ENCODE results near the gene RALGPS1. TPM values are rescaled to one million over a fixed set of nuclear protein-coding genes. Genes with fewer than 3 reads are reported as not detected.

Gene RALGPS1
- total RNA-seq, 5 donors from 2014 or later (not counting 1 experiment from before 2014, with no cell fraction given), result 7.3 to 13.9 (median 9.4) TPM

- 95% methylated on average over 3 of the region's 5 CpGs for WGBS (ENCODE audit: insufficient coverage)
- DNase-seq (no peak), ATAC-seq (replicated peaks in 1 of 4) (no peak)
- Histone ChIP-seq H3K27ac (ENCODE audit: low read length) (no peak overlapping the region), H3K4me1 (ENCODE audit: control insufficient read depth in 1 of 2, extremely low read depth in 1 of 2, insufficient read depth in 2 of 2, low read length in 2 of 2) (no peaks in the 10 kb centered on the region), H3K9me3 (no peaks in the 10 kb centered on the region), H3K4me3 (ENCODE audit: control insufficient read depth in 1 of 2, extremely low read depth in 1 of 2, low read length in 1 of 2) (no peak overlapping the region), H3K36me3 (ENCODE audit: control insufficient read depth in 2 of 2, extremely low read depth in 1 of 2, insufficient read depth in 1 of 2, low read length in 1 of 2) (no peaks in the 10 kb centered on the region), H3K27me3 (replicated peaks in 1 of 2; ENCODE audit: control insufficient read depth in 2 of 2, extremely low read depth in 1 of 2, insufficient read depth in 2 of 2, low read length in 1 of 2) (no peaks in the 10 kb centered on the region)
- H3K36me3 Mint-ChIP-seq, result no peaks in the 10 kb centered on the region
- no peak overlapping the region for H3K27ac Mint-ChIP-seq
- H3K4me1 Mint-ChIP-seq, result no peaks in the 10 kb centered on the region
- H3K9me3 Mint-ChIP-seq, result no peaks in the 10 kb centered on the region
- H3K4me3 Mint-ChIP-seq, result no peak overlapping the region
- POLR2A ChIA-PET, result no interaction called here
- H3K27me3 Mint-ChIP-seq, result peaks cover 5 to 24% of the 10 kb centered on the region in 2 donors
- CTCF ChIA-PET, result no interaction called here
Observed at GRCh38 chr9:127256324-127256723, 341.7 kb downstream of the RALGPS1 start.

GRCh38 chr9:127258606-127259471 lies 344.3 kb downstream of the RALGPS1 start:
- H3K4me1 ChIP-seq (ENCODE audit: control insufficient read depth in 1 of 2, extremely low read depth in 1 of 2, insufficient read depth in 2 of 2, low read length in 2 of 2), result no peaks in the 10 kb centered on the region
- WGBS (ENCODE audit: insufficient coverage), result 83% methylated on average over 4 of the region's 7 CpGs

DNA sequence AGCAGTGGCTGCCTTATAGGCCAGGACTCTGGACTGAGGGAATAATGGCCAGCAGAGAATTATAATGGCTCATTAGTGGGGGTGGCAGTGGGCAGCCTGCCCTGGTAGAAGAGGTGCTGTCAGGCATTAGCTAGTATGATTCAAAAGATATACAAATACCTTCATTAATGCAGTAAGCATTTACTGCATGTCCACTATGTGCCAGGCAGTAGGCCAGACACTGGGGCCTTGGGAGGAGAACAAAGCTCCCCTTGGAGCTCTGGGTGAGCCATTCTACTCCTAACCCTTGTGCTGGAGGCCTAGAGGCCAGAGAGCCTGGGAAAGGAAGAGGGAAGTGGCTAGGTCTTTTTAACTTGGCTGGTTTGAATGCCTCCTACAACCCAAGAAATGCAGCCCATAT lies 348.0 kb downstream of the RALGPS1 start:
- Mint-ChIP-seq H3K27ac (no peak overlapping the region), H3K36me3 (no peaks in the 10 kb centered on the region), H3K27me3 (peaks cover 1 to 13% of the 10 kb centered on the region in 2 donors), H3K4me1 (no peaks in the 10 kb centered on the region), H3K9me3 (no peaks in the 10 kb centered on the region), H3K4me3 (no peak overlapping the region)
- CTCF ChIA-PET, result no interaction called here
- H3K9me3 ChIP-seq, result no peaks in the 10 kb centered on the region
- DNase-seq (no peak), ATAC-seq (replicated peaks in 1 of 4) (no peak)
- no peak overlapping the region for H3K4me3 ChIP-seq (ENCODE audit: control insufficient read depth in 1 of 2, extremely low read depth in 1 of 2, low read length in 1 of 2)
- POLR2A ChIA-PET, result no interaction called here
- H3K36me3 ChIP-seq (ENCODE audit: control insufficient read depth in 2 of 2, extremely low read depth in 1 of 2, insufficient read depth in 1 of 2, low read length in 1 of 2), result no peaks in the 10 kb centered on the region
- no peaks in the 10 kb centered on the region for H3K4me1 ChIP-seq (ENCODE audit: control insufficient read depth in 1 of 2, extremely low read depth in 1 of 2, insufficient read depth in 2 of 2, low read length in 2 of 2)
- no peaks in the 10 kb centered on the region for H3K27me3 ChIP-seq (replicated peaks in 1 of 2; ENCODE audit: control insufficient read depth in 2 of 2, extremely low read depth in 1 of 2, insufficient read depth in 2 of 2, low read length in 1 of 2)
- no peak overlapping the region for H3K27ac ChIP-seq (ENCODE audit: low read length)

More at GRCh38 chr9:127258606-127259471, 344.3 kb downstream of the RALGPS1 start:
- Histone ChIP-seq H3K9me3 (no peaks in the 10 kb centered on the region), H3K27me3 (replicated peaks in 1 of 2; ENCODE audit: control insufficient read depth in 2 of 2, extremely low read depth in 1 of 2, insufficient read depth in 2 of 2, low read length in 1 of 2) (no peaks in the 10 kb centered on the region), H3K36me3 (ENCODE audit: control insufficient read depth in 2 of 2, extremely low read depth in 1 of 2, insufficient read depth in 1 of 2, low read length in 1 of 2) (no peaks in the 10 kb centered on the region), H3K4me3 (ENCODE audit: control insufficient read depth in 1 of 2, extremely low read depth in 1 of 2, low read length in 1 of 2) (no peak overlapping the region), H3K27ac (ENCODE audit: low read length) (no peak overlapping the region)
- ChIA-PET POLR2A (interaction anchor here in 1 of 2 donors (0.5 kb wide), 1 partner anchor 10 kb away, joined by 3 read pairs; no protein-coding TSS in a partner anchor), CTCF (interaction anchor here in 1 of 2 donors (0.5 kb wide), 1 partner anchor 151 kb away, joined by 4 read pairs; no protein-coding TSS in a partner anchor)
- no peak overlapping the region for H3K27ac Mint-ChIP-seq
- peaks cover 1 to 20% of the 10 kb centered on the region in 2 donors for H3K27me3 Mint-ChIP-seq
- H3K9me3 Mint-ChIP-seq, result no peaks in the 10 kb centered on the region
- no peaks in the 10 kb centered on the region for H3K4me1 Mint-ChIP-seq
- no peak for ATAC-seq (replicated peaks in 1 of 4)
- no peak overlapping the region for H3K4me3 Mint-ChIP-seq
- no peak for DNase-seq
- H3K36me3 Mint-ChIP-seq, result no peaks in the 10 kb centered on the region

GRCh38 chr9:127263237-127263636 lies 348.7 kb downstream of the RALGPS1 start:
- DNase-seq (no peak), ATAC-seq (replicated peaks in 1 of 4) (no peak)
- POLR2A ChIA-PET, result no interaction called here
- no peak overlapping the region for H3K27ac ChIP-seq (ENCODE audit: low read length)
- no peak overlapping the region for H3K4me3 Mint-ChIP-seq
- H3K9me3 ChIP-seq, result no peaks in the 10 kb centered on the region
- H3K27ac Mint-ChIP-seq, result no peak overlapping the region
- no peaks in the 10 kb centered on the region for H3K36me3 Mint-ChIP-seq
- no peaks in the 10 kb centered on the region for H3K4me1 ChIP-seq (ENCODE audit: control insufficient read depth in 1 of 2, extremely low read depth in 1 of 2, insufficient read depth in 2 of 2, low read length in 2 of 2)
- no peaks in the 10 kb centered on the region for H3K9me3 Mint-ChIP-seq
- H3K4me1 Mint-ChIP-seq, result no peaks in the 10 kb centered on the region
- peaks cover 1 to 13% of the 10 kb centered on the region in 2 donors for H3K27me3 Mint-ChIP-seq
- H3K36me3 ChIP-seq (ENCODE audit: control insufficient read depth in 2 of 2, extremely low read depth in 1 of 2, insufficient read depth in 1 of 2, low read length in 1 of 2), result no peaks in the 10 kb centered on the region
- H3K27me3 ChIP-seq (replicated peaks in 1 of 2; ENCODE audit: control insufficient read depth in 2 of 2, extremely low read depth in 1 of 2, insufficient read depth in 2 of 2, low read length in 1 of 2), result no peaks in the 10 kb centered on the region
- 92% methylated on average over 4 of the region's 9 CpGs for WGBS (ENCODE audit: insufficient coverage)
- H3K4me3 ChIP-seq (ENCODE audit: control insufficient read depth in 1 of 2, extremely low read depth in 1 of 2, low read length in 1 of 2), result no peak overlapping the region
- CTCF ChIA-PET, result no interaction called here

GRCh38 chr9:127263664-127264063 lies 349.1 kb downstream of the RALGPS1 start:
- ATAC-seq (replicated peaks in 1 of 4) (no peak), DNase-seq (no peak)
- Histone ChIP-seq H3K4me1 (ENCODE audit: control insufficient read depth in 1 of 2, extremely low read depth in 1 of 2, insufficient read depth in 2 of 2, low read length in 2 of 2) (no peaks in the 10 kb centered on the region), H3K9me3 (no peaks in the 10 kb centered on the region), H3K36me3 (ENCODE audit: control insufficient read depth in 2 of 2, extremely low read depth in 1 of 2, insufficient read depth in 1 of 2, low read length in 1 of 2) (no peaks in the 10 kb centered on the region), H3K4me3 (ENCODE audit: control insufficient read depth in 1 of 2, extremely low read depth in 1 of 2, low read length in 1 of 2) (no peak overlapping the region), H3K27ac (ENCODE audit: low read length) (no peak overlapping the region), H3K27me3 (replicated peaks in 1 of 2; ENCODE audit: control insufficient read depth in 2 of 2, extremely low read depth in 1 of 2, insufficient read depth in 2 of 2, low read length in 1 of 2) (no peaks in the 10 kb centered on the region)
- no peaks in the 10 kb centered on the region for H3K4me1 Mint-ChIP-seq
- H3K27me3 Mint-ChIP-seq, result peaks cover 1 to 12% of the 10 kb centered on the region in 2 donors
- no peak overlapping the region for H3K27ac Mint-ChIP-seq
- H3K4me3 Mint-ChIP-seq, result no peak overlapping the region
- POLR2A ChIA-PET, result no interaction called here
- CTCF ChIA-PET, result no interaction called here
- no peaks in the 10 kb centered on the region for H3K36me3 Mint-ChIP-seq
- H3K9me3 Mint-ChIP-seq, result no peaks in the 10 kb centered on the region

DNA sequence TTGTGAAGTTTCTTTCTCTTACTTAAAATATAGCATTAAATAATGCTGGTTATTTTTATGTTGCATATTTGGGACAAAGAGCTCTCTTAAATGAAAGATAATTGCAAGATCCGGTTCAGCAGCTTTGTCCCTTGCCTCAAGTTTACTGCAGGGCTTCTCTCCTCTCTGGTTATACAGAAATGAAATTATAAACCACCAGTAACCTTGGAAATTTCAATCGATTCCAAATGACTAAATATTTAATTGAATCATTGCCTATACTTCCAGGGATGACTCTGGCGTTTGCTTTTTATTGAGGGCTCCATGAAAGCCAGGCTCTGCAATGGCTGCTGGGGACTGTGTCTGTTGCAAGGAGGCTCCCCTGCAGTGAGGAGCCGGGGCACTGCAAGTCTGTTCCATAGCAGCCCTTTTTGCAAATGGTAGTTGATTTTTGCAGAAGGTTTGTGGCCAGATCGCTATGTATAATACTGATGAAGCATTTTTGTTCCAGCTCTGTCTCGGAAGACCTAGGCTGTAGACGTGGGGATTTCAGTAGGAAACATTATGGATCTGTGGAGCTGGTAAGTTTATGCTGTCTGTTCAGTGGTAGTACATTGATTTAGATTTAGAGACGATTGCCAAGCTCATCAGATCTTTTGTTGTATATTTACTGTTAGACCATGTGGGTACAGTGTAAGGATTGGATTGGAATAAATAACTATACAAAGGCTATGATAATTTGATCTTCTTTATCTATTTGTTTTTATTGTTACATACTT lies 350.1 kb downstream of the RALGPS1 start, which contains the start of gene GARNL3:
Gene GARNL3 (plus strand): TSS at position 313 of the 758 bp plus-strand sequence. CDS start 104 bp downstream, at position 417.
- WGBS (ENCODE audit: insufficient coverage), result 87% methylated on average over 5 of the region's 8 CpGs
- Mint-ChIP-seq H3K27ac (no peak within 1 kb of the TSS), H3K9me3 (no peaks in the 10 kb centered on the region), H3K4me3 (no peak within 1 kb of the TSS), H3K27me3 (peaks cover 1 to 8% of the 10 kb centered on the region in 2 donors), H3K36me3 (no peaks in the 10 kb centered on the region), H3K4me1 (no peaks in the 10 kb centered on the region)
- H3K4me1 ChIP-seq (ENCODE audit: control insufficient read depth in 1 of 2, extremely low read depth in 1 of 2, insufficient read depth in 2 of 2, low read length in 2 of 2), result no peaks in the 10 kb centered on the region
- no peak within 1 kb of the TSS for H3K27ac ChIP-seq (ENCODE audit: low read length)
- peaks cover 0 to 2% of the 10 kb centered on the region in 2 experiments for H3K27me3 ChIP-seq (replicated peaks in 1 of 2; ENCODE audit: control insufficient read depth in 2 of 2, extremely low read depth in 1 of 2, insufficient read depth in 2 of 2, low read length in 1 of 2)
- H3K4me3 ChIP-seq (ENCODE audit: control insufficient read depth in 1 of 2, extremely low read depth in 1 of 2, low read length in 1 of 2), result no peak within 1 kb of the TSS
- POLR2A ChIA-PET, result no interaction called here
- DNase-seq (no peak), ATAC-seq (replicated peaks in 1 of 4) (no peak)
- CTCF ChIA-PET, result no interaction called here
- H3K9me3 ChIP-seq, result no peaks in the 10 kb centered on the region
- H3K36me3 ChIP-seq (ENCODE audit: control insufficient read depth in 2 of 2, extremely low read depth in 1 of 2, insufficient read depth in 1 of 2, low read length in 1 of 2), result no peaks in the 10 kb centered on the region
